ENCODE data around the gene TEX11. TPM values are rescaled to one million over a fixed set of nuclear protein-coding genes. Genes with fewer than 3 reads are reported as not detected.

Gene TEX11
- total and polyA plus RNA-seq, 9 of the 15 experiments (the other 6 are each of a cell fraction or from before 2014, with no cell fraction given), result 0.27 to 1.1 (median 0.45) TPM

GRCh38 chrX:70613295-70613694 lies 295.2 kb downstream of the TEX11 start:
- H3K36me3 ChIP-seq (ENCODE audit: control insufficient read depth, insufficient read depth, low read length), result no peaks in the 10 kb centered on the region
- no peak overlapping the region for H3K9ac ChIP-seq (ENCODE audit: insufficient read depth in 1 of 2, low read depth in 2 of 2, low read length in 2 of 2)
- ChIA-PET CTCF (ENCODE audit: low intra/inter-chr PET ratio) (no interaction called here), POLR2A (no interaction called here)
- no peaks in the 10 kb centered on the region for H3K4me1 ChIP-seq (replicated peaks in 1 of 2; ENCODE audit: control insufficient read depth in 2 of 2, insufficient read depth in 2 of 2, low read length in 2 of 2)
- no peaks in the 10 kb centered on the region for H3K9me1 ChIP-seq (ENCODE audit: control insufficient read depth, insufficient read depth, low read length)
- H4K20me1 ChIP-seq (replicated peaks; ENCODE audit: control insufficient read depth, insufficient read depth, low read length), result no peaks in the 10 kb centered on the region
- H3K4me2 ChIP-seq (ENCODE audit: insufficient read depth, low read length), result no peak overlapping the region
- DNase-seq (ENCODE audit: extremely low read depth in 1 of 4, low spot score in 3 of 4) (no peak), FAIRE-seq (no peak), ATAC-seq (no peak)
- no peaks in the 10 kb centered on the region for H3K27me3 ChIP-seq (ENCODE audit: control insufficient read depth in 2 of 2, insufficient read depth in 2 of 2, low read length in 2 of 2)
- no peak overlapping the region for H3K4me3 ChIP-seq
- H2AFZ ChIP-seq (ENCODE audit: low read depth, low read length), result no peak overlapping the region
- WGBS (ENCODE audit: insufficient coverage, low coverage, missing lambda C conversion rate), result 2% methylated on average over 5 of the region's 5 CpGs
- in situ Hi-C loops (cut with MboI), result no loop called here
- no TSS peak for BruUV-seq (replicated peaks)
- intact Hi-C loops (cut with micrococcal nuclease), result no loop called here
- no peaks in the 10 kb centered on the region for H3K9me3 ChIP-seq (replicated peaks; ENCODE audit: control insufficient read depth, insufficient read depth, low read depth, low read length)
- H3K27ac ChIP-seq (ENCODE audit: extremely low read depth, low read depth, low read length), result no peak overlapping the region
- TF ChIP-seq MITF (IDR thresholded peaks at IDR 0.05) (no peak), ZNF408 (CRISPR knock-in tag; IDR thresholded peaks at IDR 0.05; ENCODE audit: low read depth) (no peak), ZNF551 (CRISPR knock-in tag; IDR thresholded peaks at IDR 0.05) (no peak), HNRNPH1 (optimal IDR thresholded peaks at IDR 0.05; ENCODE audit: low read depth, low read length) (no peak), RHOXF2B (CRISPR knock-in tag; conservative IDR thresholded peaks at IDR 0.05) (no peak), STAT5A (IDR thresholded peaks at IDR 0.05; ENCODE audit: borderline replicate concordance, low read length) (no peak), CBFA2T3 (IDR thresholded peaks at IDR 0.05) (no peak)
- TF ChIP-seq, protein P1, sequence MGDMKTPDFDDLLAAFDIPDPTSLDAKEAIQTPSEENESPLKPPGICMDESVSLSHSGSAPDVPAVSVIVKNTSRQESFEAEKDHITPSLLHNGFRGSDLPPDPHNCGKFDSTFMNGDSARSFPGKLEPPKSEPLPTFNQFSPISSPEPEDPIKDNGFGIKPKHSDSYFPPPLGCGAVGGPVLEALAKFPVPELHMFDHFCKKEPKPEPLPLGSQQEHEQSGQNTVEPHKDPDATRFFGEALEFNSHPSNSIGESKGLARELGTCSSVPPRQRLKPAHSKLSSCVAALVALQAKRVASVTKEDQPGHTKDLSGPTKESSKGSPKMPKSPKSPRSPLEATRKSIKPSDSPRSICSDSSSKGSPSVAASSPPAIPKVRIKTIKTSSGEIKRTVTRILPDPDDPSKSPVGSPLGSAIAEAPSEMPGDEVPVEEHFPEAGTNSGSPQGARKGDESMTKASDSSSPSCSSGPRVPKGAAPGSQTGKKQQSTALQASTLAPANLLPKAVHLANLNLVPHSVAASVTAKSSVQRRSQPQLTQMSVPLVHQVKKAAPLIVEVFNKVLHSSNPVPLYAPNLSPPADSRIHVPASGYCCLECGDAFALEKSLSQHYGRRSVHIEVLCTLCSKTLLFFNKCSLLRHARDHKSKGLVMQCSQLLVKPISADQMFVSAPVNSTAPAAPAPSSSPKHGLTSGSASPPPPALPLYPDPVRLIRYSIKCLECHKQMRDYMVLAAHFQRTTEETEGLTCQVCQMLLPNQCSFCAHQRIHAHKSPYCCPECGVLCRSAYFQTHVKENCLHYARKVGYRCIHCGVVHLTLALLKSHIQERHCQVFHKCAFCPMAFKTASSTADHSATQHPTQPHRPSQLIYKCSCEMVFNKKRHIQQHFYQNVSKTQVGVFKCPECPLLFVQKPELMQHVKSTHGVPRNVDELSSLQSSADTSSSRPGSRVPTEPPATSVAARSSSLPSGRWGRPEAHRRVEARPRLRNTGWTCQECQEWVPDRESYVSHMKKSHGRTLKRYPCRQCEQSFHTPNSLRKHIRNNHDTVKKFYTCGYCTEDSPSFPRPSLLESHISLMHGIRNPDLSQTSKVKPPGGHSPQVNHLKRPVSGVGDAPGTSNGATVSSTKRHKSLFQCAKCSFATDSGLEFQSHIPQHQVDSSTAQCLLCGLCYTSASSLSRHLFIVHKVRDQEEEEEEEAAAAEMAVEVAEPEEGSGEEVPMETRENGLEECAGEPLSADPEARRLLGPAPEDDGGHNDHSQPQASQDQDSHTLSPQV (IDR thresholded peaks at IDR 0.05), result no peak
- TF ChIP-seq, protein P2, sequence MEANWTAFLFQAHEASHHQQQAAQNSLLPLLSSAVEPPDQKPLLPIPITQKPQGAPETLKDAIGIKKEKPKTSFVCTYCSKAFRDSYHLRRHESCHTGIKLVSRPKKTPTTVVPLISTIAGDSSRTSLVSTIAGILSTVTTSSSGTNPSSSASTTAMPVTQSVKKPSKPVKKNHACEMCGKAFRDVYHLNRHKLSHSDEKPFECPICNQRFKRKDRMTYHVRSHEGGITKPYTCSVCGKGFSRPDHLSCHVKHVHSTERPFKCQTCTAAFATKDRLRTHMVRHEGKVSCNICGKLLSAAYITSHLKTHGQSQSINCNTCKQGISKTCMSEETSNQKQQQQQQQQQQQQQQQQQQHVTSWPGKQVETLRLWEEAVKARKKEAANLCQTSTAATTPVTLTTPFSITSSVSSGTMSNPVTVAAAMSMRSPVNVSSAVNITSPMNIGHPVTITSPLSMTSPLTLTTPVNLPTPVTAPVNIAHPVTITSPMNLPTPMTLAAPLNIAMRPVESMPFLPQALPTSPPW (CRISPR knock-in tag; IDR thresholded peaks at IDR 0.05), result no peak
- no peaks in the 10 kb centered on the region for H3K79me2 ChIP-seq (ENCODE audit: control insufficient read depth, insufficient read depth, low read length)

Measured in K562 (cell line).